CD4-positive, alpha-beta T cell treated with Interleukin-17A for 1 hour (primary cell): Measurements from ENCODE around the gene DTYMK.
"Not testable (repeated sequence)": the region's sequence is repeated elsewhere in the genome, so short reads cannot be mapped to it uniquely, and the experiment has no call there.

Experiments used
- DNase-seq: peaks from one replicate; pipeline ENCODE4 v3.0.0-alpha.2; 2020

The DTYMK gene

DNA sequence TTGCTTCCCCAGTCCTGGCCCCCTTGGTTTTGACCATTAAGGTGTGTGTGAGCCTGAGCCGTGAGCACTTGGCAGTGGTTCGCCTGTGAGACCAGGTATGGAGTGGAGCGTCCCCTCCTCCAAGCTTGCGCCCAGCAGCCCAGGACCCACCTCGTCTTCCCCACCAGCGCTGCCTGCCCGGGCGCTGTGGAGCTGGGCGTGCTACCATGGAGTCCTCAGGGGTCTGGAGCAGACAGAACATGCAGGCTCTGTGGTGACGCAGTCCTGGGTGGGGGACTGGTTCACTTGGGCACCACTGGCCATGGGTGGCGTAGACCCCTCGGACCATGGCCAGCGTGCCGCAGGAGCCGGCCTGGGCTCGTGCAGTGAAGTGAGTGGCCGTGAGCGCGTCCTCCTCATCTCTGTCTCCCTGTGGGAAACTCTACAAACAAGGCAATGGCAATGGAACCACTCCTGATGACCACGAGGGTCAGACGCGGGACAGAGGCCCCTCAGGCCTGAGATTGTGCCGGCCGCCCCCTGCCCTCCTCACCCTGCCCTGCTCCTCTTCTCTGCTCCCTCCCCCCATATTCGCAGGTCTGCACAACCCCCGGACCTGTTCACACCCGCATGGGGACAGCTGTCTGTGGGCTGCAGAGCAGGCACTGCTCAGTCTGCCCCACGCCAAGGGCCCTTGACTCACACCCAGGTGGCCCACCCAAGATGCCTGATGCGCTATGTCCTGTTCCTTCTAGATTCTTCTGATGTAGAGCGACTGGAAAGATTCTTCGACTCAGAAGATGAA lies 15.0 kb downstream of the DTYMK start:
- no peak for DNase-seq

DNA sequence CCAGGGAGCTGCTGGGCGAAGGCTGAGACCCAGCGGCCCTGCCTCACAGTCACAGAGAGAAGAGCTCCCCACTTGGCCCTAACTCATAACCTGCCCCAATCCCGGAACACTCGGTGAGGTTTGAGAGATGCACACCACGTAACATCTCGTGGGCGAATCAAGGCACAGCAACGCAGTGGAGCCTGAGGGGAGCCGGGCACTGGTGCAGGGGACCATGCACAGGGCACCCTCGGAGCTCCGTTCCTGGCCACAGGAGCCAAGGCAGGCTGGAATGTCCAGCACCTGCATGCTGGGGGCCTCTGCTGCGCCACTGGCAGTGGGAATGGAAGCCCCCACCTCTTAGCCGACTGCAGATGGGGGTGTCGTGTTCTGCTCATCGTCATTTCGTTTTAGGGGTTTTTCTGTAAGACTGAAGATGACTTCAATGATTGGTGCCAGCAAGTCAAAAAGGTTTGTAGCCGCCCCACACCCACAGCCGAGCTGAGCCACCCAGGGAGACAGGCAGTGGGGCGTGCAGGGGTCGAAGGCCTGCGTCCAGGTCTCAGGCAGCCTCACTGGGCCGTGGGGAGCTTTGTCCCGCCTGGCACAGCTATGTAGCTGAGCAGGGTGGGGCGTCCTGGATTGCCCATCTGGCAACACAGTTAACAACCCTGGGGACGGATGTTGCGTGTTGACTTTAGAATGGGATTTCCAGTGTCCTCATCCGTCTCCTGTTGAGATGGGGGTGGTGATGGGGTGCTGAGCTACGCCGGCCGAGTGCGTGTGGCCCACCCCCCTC lies 16.1 kb downstream of the DTYMK start:
- no peak for DNase-seq

DNA sequence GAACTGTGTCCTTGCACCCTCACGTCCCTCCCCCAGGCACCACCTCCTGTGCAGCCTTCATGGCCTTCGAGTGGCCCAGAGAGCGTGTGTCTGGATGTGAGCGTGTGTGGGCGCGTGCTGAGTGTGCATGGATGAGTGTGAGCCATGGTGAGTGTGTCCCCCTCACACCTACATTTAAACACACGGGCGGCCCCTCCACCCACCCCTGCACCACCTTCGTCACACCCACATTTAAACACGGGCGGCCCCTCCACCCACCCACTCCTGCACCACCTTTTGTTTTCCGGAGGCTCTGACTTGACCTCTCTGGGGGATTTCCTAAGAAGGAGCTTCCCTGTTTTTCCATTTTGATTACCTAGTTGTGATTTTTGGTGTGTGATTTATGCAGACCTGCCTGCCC lies 17.8 kb downstream of the DTYMK start:
- no peak for DNase-seq

DNA sequence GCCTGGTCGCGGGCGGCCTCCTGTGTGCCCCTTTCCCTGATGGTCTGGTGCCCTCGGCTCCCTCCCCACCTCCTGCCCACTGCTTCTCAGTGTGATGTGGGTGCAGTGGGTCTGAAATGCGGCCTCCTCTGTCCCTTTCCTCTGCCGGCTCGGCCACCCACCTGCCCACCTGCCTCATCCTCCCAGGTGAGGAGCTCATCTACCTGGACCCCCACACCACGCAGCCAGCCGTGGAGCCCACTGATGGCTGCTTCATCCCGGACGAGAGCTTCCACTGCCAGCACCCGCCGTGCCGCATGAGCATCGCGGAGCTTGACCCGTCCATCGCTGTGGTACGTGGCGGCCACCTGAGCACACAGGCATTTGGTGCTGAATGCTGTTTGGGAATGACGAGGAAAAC lies 18.3 kb downstream of the DTYMK start:
- DNase-seq: no peak

DNA sequence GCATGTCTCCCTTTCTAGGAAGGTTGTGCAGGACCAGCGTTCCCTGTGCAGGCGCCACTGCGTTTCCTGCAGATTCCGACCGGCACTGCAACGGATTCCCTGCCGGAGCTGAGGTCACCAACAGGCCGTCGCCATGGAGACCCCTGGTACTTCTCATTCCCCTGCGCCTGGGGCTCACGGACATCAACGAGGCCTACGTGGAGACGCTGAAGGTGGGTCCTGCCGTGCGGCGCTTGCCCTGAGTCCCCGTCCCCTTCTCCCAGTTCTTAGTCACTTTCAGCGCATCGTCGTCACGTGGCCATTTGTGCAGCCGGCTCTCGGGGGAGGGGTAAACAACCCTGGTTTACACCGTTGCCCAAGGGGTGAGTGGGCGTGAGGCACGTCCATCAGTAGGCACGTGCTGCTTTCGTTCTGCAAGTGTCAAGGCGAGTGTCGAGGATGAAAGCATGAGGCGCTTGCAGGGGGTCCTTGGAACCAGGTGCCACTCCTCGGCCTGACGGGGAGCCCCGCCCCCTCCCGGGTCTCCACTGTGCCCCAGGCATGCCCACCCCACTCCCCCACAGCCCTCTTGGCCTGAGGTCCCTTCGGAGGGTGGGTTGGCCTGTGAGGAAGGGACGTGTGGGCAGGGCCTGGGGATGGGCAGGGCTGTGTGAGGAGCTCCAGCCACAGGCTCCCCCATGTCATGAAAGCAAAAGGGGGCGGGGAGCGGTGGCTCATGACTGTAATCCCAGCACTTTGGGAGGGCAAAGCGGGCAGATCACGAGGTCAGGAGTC lies 19.8 kb downstream of the DTYMK start:
- no peak for DNase-seq

DNA sequence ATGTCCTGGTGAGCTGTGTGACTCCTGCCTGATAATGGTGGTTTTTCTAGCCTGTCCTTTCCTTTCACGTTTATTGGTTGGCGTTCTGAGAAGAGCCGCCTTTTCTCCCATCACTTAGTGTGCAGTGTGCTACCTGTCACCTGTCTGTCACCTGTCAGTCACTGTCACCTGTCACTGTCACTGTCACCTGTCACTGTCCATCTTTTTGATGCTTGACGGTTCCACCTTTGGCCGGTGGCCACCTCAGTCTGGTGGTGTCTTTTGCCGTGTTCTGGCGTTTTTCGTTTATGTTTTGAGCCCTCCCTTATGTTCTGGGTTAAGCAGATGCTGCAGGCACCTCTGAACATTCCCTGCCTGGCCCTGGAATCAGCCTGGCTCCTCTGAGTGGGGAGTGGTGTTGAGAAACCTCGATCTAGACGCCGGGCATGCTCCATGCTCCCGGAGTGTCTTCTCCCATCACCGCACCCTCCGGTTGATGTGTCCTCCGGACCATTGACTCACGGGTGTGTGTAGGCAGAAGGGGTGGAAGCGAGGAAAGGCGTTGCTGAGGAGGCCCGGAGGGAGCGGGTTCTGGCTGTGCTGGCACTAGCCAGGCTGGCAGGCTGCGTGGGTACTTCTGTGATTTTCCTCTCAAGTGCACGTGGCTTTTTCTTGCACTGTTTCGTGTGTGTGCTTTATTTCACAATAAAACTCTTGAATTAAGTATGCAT lies 20.7 kb downstream of the DTYMK start:
- no peak for DNase-seq

DNA sequence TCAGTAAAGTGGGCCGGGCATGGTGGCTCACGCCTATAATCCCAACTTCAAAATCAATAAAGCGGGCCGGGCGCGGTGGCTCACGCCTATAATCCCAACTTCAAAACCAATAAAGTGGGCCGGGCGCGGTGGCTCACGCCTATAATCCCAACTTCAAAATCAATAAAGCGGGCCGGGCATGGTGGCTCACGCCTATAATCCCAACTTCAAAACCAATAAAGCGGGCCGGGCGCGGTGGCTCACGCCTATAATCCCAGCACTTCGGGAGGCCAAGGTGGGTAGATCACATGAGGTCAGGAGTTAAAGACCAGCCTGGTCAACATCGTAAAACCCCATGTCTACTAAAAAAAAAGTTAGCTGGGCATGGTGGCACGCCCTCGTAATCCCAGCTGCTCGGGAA lies 23.9 kb downstream of the DTYMK start:
- not testable (repeated sequence) for DNase-seq

DNA sequence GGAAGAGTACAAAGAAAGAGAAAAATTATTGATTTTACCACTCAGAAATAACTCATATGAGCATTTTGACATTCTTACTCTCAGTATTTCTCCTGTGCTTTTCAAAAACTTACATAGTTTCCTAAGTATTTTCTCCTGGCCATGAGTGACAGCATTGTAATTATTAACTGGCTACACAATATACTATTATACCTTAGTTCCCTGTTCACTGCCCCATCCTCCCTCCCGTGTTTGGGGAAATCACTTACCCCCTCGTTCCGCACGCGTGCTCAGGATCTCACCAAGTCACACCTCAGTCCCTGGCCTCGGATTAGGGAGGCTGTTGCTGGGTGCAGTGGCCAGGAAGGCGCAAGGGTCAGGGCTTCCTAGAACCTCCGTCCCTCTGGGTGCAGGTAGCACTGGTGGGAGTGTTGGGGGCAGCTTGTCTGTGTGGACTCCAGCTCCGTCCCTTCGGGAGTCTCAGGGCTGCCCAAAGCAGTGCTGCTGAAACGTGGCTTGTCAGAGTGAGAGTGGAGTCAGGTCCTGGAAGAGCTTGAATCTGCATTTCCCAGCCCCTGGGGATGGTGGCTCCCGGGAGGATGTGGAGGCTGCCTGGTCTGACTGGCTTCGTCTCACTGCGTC lies 25.9 kb downstream of the DTYMK start:
- DNase-seq: no peak

DNA sequence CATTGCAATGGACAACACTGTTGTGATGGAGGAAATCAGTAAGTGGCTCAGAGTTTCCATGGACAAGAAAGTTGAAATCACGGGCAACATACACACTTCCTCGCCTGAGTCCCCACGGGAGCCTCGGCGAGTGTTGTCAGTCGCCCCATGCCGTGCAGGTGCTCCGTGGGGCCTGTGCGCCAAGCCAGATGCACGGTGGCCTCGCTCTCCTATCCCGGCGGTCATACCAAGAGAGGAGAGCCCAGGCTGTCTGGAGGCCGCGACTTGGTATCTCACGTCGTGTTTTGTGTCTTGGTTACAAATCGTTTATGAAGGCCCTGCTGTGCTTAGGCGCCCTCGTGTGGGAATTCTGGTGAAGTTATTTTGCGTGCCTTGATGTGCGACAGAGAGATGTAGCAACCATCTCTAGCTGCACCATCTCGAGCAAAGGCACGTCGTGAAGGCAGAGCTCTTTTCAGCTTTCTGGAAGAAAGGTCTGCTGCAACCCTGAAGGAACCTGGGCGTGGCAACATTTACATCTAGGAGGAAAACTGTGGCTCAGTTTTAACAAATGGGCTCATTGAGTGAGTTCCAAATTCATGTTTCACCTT lies 27.4 kb downstream of the DTYMK start:
- DNase-seq: peak; percentile 45

DNA sequence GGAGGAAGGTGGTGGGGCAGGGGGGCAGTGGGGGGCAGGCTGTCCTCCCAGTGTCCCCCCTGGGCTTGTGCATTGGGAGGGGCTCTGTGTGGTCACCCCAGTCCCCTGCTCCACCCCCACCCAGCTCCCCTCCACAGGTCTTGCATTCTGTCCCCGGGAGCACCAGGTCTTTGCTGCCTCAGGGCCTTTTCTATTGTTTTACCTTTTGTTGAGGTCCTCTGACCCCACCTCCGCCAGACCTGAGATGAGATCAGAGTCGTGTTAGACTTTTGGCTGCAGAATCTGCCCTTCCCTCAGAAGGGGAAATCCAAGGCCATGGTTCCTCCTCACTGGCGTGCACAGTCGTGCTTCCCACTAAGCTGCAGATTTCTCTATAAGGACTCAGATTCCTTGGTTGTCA lies 28.3 kb downstream of the DTYMK start:
- DNase-seq: no peak

DNA sequence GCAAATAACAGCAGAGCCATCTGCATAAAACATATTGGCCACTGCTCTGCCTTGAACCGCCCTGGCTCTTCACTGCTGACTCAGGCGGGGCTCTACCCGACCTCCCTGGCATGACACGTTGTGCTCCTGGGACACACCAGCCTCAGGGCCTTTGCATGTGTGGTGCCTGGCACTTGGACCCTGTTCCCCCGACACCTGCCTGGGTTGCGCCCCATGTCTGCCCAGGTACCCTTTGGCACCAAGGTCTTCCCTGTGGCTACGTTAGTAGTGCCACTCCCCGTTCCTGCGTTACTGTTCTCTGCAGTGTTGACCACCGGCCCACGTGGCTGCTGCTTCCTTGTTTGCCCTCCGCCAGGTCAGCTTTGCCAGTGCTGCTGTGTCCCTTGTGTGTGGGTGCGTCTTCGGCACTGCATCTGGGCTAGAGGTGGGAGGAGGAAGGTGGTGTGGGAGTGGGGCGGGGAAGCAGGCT lies 28.8 kb downstream of the DTYMK start:
- no peak for DNase-seq

DNA sequence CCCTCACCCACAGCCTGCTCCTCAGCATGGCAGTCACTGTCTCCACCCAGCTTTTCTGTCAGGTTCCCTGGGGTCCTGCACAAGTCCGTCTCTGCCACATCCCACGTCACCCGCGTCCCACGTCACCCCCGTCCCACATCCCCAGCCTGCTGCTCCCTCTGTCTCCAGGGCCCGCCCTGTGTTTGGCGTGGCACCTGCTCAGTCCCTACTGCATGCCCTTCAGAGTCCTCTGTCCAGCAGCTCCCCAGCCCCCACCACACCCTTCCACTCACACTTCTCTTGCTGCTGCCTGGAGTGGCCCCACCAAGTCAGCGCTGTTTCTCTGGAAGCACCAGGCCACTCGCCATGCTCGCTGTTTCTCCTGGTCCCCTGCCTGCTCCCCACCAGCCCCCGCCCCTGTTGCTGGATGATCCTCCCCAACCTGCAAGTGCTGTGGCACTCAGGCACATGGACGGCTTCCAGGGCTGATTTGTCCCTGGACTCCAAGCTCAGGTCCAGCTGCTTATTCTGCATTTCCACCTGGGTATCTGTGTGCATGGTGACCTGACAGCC lies 30.3 kb downstream of the DTYMK start:
- DNase-seq: no peak

DNA sequence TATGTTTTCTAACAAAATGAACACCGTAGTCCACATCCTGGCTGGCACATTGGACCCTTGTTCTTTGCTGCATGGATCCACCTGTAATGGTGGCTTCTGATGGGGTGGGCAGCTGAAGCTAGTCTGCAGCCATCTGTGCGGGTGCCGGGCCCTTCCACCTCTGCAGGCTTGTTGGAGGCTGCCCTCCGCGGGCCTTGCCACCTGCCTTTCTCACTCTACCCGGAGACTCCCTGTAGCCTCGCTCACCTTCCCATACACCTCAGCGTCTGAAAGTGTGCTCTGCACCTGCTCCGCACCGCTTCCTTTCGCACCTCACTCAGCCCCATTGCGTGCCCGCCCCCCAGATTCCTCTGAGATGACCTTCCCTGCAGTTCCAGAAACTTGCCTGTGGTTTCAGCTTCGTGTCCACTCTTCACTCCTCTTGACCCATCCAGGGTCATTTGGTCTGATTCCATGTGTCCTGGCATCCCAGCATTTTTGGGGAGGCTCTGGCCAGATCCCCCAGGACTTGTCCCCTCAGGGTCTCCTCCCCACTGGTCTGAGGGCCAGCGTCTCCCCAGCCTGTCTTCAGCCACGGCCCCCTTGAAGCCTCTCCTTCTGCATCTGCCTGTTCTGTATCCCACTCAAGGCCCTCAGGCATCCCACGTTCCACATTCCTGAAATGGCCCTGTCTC lies 31.0 kb downstream of the DTYMK start:
- no peak for DNase-seq

DNA sequence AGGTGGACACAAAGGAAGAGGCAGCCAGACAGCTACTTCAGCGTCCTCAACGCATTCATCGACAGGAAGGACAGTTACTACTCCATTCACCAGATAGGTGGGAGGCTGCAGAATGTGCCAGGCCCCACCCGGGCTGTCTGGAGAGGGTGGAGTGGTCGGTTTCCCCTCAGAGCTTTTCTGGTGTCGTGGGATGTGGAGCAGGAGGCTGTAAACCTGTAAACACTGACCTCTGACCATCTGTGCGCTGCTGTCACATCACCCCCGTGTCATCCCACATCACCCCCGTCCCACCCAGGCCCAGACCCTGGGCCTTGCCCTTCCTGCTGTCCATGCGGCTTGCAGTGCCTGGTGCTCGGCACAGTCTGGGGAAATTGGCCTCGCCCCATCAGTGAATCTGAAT lies 32.1 kb downstream of the DTYMK start:
- no peak for DNase-seq

DNA sequence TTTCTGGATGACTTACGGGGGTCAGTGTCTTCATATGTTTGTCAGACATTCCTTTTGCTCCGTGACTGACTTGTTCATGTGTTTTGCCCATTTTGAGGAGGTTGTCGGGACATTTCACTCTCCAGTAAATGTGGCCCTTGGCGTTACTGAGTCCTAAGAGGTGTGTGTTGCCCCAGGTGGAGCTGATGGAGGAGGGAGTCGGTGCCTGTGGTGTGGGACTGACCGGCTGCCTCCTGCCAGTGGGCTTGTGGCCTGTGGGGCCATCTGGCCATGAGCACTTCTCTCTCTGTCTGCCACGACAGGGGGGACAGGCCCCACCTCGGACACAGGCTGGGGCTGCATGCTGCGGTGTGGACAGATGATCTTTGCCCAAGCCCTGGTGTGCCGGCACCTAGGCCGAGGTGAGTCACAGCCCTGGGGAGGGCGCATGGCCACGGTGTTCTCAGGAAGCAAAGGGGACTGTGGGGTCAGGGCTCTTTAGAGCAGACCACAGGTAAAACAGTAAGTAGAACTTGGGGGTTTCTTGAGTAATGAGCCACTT lies 33.3 kb downstream of the DTYMK start:
- DNase-seq: no peak

DNA sequence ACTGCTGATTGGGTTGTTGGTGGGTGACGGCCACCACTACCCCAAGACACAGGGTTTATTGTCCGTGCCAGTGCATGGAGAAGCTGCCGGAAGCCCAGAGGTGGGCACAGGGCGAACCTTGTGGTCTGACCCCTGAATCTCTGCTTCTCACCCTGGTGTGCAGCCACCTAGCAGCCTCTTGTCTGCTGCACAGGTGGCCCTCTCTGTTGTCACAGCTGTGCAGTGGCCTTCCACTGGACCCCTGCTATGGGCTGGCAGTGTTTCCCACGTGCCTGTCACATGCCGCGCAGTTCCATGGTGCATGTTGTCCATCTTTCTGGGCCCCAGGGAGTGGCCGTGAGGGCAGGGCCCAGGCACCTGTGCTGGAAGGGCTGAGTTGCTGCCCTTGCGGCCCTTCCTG lies 33.9 kb downstream of the DTYMK start:
- DNase-seq: no peak

DNA sequence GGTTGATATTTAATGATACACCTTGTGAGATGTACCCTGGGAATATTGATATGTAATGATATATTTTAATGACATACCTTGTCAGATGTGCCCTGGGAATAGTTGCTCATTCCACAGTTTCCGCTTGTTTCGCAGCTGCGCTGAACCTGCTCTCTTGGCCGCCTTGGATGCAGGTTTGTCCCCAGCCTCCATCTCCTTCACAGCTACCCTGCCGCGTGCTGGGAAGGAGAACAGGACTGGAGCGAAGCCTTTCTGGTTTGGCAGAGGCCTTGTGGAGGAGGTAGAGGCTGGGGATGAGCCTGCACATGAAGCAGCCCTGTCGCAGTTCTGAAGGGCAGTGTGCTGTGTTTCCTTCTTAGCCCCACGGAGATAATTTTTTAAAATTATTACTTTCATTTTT lies 34.5 kb downstream of the DTYMK start:
- no peak for DNase-seq

DNA sequence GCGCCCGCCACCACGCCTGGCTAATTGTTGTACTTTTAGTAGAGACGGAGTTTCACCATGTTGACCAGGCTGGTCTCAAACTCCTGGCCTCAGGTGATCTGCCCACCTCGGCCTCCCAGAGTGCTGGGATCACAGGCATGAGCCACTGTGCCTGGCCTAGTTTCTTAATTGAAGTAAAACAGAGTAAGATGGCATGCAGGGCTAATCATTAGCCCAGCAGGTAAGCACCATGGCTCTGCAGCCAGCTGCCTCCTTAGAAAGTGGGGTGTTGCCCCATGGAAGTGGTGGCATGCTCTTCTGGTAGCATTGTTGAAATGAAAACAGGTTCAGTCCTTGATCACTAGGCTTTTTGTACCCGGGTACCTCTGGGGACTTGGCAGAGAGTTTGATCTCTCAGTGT lies 36.7 kb downstream of the DTYMK start:
- DNase-seq: no peak

DNA sequence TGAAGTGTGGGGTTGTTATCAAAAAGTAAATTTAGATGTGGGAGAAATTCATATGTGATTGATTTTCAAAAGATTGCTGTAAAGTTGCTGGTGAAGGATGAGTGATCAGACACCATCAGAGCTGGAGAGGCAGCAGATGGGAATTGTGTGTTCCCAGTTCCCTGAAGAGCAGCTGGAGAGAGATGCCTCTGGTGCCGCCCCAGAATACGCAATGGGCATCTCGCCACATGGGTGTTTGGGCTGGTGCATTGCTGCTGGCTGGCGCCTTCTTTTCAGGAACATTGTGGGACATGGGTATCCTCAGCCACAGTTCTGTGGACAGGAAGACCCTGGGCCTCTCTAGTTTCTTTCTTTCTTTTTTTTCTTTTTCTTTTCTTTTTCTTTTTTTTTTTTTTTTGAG lies 37.2 kb downstream of the DTYMK start:
- no peak for DNase-seq

DNA sequence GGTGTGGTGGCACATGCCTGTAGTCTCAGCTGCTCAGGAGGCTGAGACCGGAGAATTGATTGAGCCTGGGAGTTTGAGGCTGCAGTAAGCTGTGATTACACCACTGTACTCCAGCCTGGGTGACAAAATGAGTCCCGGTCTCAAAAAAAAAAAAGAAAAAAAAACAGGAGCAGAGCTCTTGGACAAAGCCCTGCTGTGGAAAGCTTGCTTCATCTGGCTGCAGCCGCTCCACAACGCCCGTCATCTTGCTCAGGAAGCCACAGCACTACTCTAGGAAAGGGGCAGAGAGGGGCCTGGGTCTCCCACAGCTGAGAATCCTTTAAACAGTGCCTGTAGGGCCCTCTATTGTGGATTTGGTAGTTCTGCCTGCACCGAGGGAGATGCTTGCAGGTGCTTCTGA lies 38.2 kb downstream of the DTYMK start:
- no peak for DNase-seq
